Measurements from ENCODE around the gene EWSR1. TPM values are rescaled to one million over a fixed set of nuclear protein-coding genes. Genes with fewer than 3 reads are reported as not detected.

EWSR1 gene
- total RNA-seq, 4 donors from 2014 or later, result 174 to 211 (median 188) TPM

GRCh38 chr22:29254286-29254660 lies 13.8 kb upstream of the EWSR1 start:
- Histone ChIP-seq H3K27ac (no peak overlapping the region), H3K4me3 (no peak overlapping the region), H3K36me3 (peaks cover 0 to 8% (median 0%) of the 10 kb centered on the region in 3 donors), H3K27me3 (no peaks in the 10 kb centered on the region), H3K9me3 (no peaks in the 10 kb centered on the region), H3K4me1 (no peaks in the 10 kb centered on the region)
- WGBS, 2 donors, result 47 to 58% methylated on average over 4 of the region's 4 CpGs
- TF ChIP-seq EP300 (IDR thresholded peaks at IDR 0.05), result no peak
- no peak for DNase-seq (ENCODE audit: low spot score in 2 of 2)

- H3K9me3 ChIP-seq, result no peaks in the 10 kb centered on the region
Observed at GRCh38 chr22:29255064-29255621, 12.9 kb upstream of the EWSR1 start.

GRCh38 chr22:29256606-29257325 lies 11.3 kb upstream of the EWSR1 start:
- 89 to 92% methylated on average over 8 of the region's 8 CpGs for WGBS, 2 donors

More at GRCh38 chr22:29255064-29255621, 12.9 kb upstream of the EWSR1 start:
- 95 to 98% methylated on average over 7 to 11 of the region's 11 CpGs for WGBS, 2 donors
- Histone ChIP-seq H3K4me3 (no peak overlapping the region), H3K36me3 (peaks cover 0 to 17% (median 0%) of the 10 kb centered on the region in 3 donors), H3K27ac (no peak overlapping the region), H3K4me1 (no peaks in the 10 kb centered on the region), H3K27me3 (no peaks in the 10 kb centered on the region)
- no peak for DNase-seq (ENCODE audit: low spot score in 2 of 2)
- TF ChIP-seq CTCF (IDR thresholded peaks at IDR 0.05) (no peak), POLR2A (IDR thresholded peaks at IDR 0.05) (no peak), EP300 (IDR thresholded peaks at IDR 0.05) (no peak)

GRCh38 chr22:29257751-29258181 lies 10.3 kb upstream of the EWSR1 start:
- TF ChIP-seq CTCF (IDR thresholded peaks at IDR 0.05), result no peak
- no peak for TF ChIP-seq EP300 (IDR thresholded peaks at IDR 0.05)
- no peak for TF ChIP-seq POLR2A (IDR thresholded peaks at IDR 0.05)
- 51 to 65% methylated on average over 6 to 7 of the region's 8 CpGs for WGBS, 2 donors
- Histone ChIP-seq H3K27ac (no peak overlapping the region), H3K36me3 (peaks cover 0 to 29% (median 0%) of the 10 kb centered on the region in 3 donors), H3K9me3 (no peaks in the 10 kb centered on the region), H3K27me3 (no peaks in the 10 kb centered on the region), H3K4me1 (no peaks in the 10 kb centered on the region), H3K4me3 (no peak overlapping the region)
- DNase-seq (ENCODE audit: low spot score in 2 of 2), result no peak

More at GRCh38 chr22:29256606-29257325, 11.3 kb upstream of the EWSR1 start:
- Histone ChIP-seq H3K27me3 (no peaks in the 10 kb centered on the region), H3K9me3 (no peaks in the 10 kb centered on the region), H3K27ac (no peak overlapping the region), H3K36me3 (peaks cover 0 to 29% (median 0%) of the 10 kb centered on the region in 3 donors), H3K4me3 (no peak overlapping the region), H3K4me1 (no peaks in the 10 kb centered on the region)
- DNase-seq (ENCODE audit: low spot score in 2 of 2), result no peak
- TF ChIP-seq POLR2A (IDR thresholded peaks at IDR 0.05), result no peak
- no peak for TF ChIP-seq CTCF (IDR thresholded peaks at IDR 0.05)
- TF ChIP-seq EP300 (IDR thresholded peaks at IDR 0.05), result no peak

- no peak for DNase-seq (ENCODE audit: low spot score in 2 of 2)
- TF ChIP-seq CTCF (IDR thresholded peaks at IDR 0.05), result no peak
- no peak for TF ChIP-seq EP300 (IDR thresholded peaks at IDR 0.05)
- TF ChIP-seq POLR2A (IDR thresholded peaks at IDR 0.05), result no peak
- Histone ChIP-seq H3K9me3 (no peaks in the 10 kb centered on the region), H3K4me3 (no peak overlapping the region), H3K27ac (no peak overlapping the region), H3K36me3 (peaks cover 0 to 31% (median 0%) of the 10 kb centered on the region in 3 donors), H3K27me3 (no peaks in the 10 kb centered on the region), H3K4me1 (no peaks in the 10 kb centered on the region)
- WGBS, 2 donors, result 78 to 85% methylated on average over 11 to 14 of the region's 17 CpGs
Observed at GRCh38 chr22:29258407-29259252, 9.4 kb upstream of the EWSR1 start.
